K562 (cell line): Measurements from ENCODE around the gene ACVR2B. TPM values are rescaled to one million over a fixed set of nuclear protein-coding genes. Genes with fewer than 3 reads are reported as not detected.

Experiments
- AFF4 ChIP-seq: sonication (generic); formaldehyde crosslinking; IDR thresholded peaks from 2 replicates; pipeline ENCODE4 v1.8.0; 2023; ENCODE audit warnings: mild to moderate bottlenecking, missing genetic modification reagents
- ARID2 ChIP-seq: fragments of 450-650 bp; IDR thresholded peaks from 2 replicates; pipeline ENCODE4 v1.6.1; 2017; ENCODE audit warnings: antibody characterized with exemption, mild to moderate bottlenecking
- BRCA1 ChIP-seq, 2 experiments: fragments of 450-650 bp in 1 of 2; sonication (generic) in 1 of 2; formaldehyde crosslinking in 1 of 2; IDR thresholded peaks; 2 replicates each; pipeline versions ENCODE4 v1.5.0 to v1.6.1; 2017 to 2020; ENCODE audit warnings: mild to moderate bottlenecking in 1 of 2, missing genetic modification reagents in 1 of 2
- CAMTA2 ChIP-seq: fragments of 250-450 bp; sonication (Bioruptor Pico); conservative IDR thresholded peaks from 2 replicates; pipeline ENCODE4 v1.5.1; 2022
- CEBPZ ChIP-seq: fragments of 150-350 bp; IDR thresholded peaks from 2 replicates; pipeline ENCODE4 v1.6.1; 2014; ENCODE audit warnings: low read depth, mild to moderate bottlenecking, low read length, borderline replicate concordance
- CTCF ChIP-seq, 3 experiments: IDR thresholded peaks in 2 of 3; conservative IDR thresholded peaks in 1 of 3; 2 replicates each; pipeline ENCODE4 v1.5.1; 2011 to 2012; ENCODE audit warnings: low read length in 3 of 3, mild to moderate bottlenecking in 3 of 3, control low read depth in 2 of 3, improper control_type of control experiment in 1 of 3, inconsistent platforms in 1 of 3, low read depth in 1 of 3, mixed read lengths in 1 of 3, moderate library complexity in 1 of 3; ENCODE audit not compliant: insufficient read depth in 2 of 3
- ESRRB ChIP-seq: fragments of 250-450 bp; sonication (Bioruptor Pico); IDR thresholded peaks from 2 replicates; pipeline ENCODE4 v1.5.0; 2020; ENCODE audit warnings: mild to moderate bottlenecking, moderate library complexity, borderline replicate concordance
- HCFC1 ChIP-seq: IDR thresholded peaks from 2 replicates; pipeline ENCODE4 v1.6.1; 2012; ENCODE audit warnings: low read depth, low read length, improper control_type of control experiment
- KDM4B ChIP-seq, 2 experiments: fragments of 450-650 bp in 1 of 2; sonication (generic) in 1 of 2; IDR thresholded peaks; 2 replicates each; pipeline ENCODE4 v1.6.1; 2016 to 2017; ENCODE audit warnings: borderline replicate concordance in 2 of 2, antibody characterized with exemption in 1 of 2, low read depth in 1 of 2, mild to moderate bottlenecking in 1 of 2
- MTA2 ChIP-seq: fragments of 450-650 bp; IDR thresholded peaks from 2 replicates; pipeline ENCODE4 v1.6.1; 2016; ENCODE audit warnings: low read depth
- NFIX ChIP-seq: fragments of 250-450 bp; sonication (Bioruptor Pico); IDR thresholded peaks from 2 replicates; pipeline ENCODE4 v1.4.0; 2020; ENCODE audit warnings: low read depth, mild to moderate bottlenecking, moderate library complexity
- NRF1 ChIP-seq, 2 experiments: fragments of 450-650 bp; IDR thresholded peaks in 1 of 2; conservative IDR thresholded peaks in 1 of 2; 2 replicates each; pipeline ENCODE4 v1.6.1; 2014; ENCODE audit warnings: mild to moderate bottlenecking in 2 of 2
- THRAP3 ChIP-seq: fragments of 450-650 bp; IDR thresholded peaks from 2 replicates; pipeline ENCODE4 v1.6.1; 2016; ENCODE audit warnings: mild to moderate bottlenecking, inconsistent platforms, borderline replicate concordance
- TOE1 ChIP-seq, 2 experiments: fragments of 450-650 bp in 1 of 2; sonication (generic) in 1 of 2; formaldehyde crosslinking in 1 of 2; IDR thresholded peaks; 2 replicates each; pipeline versions ENCODE4 v1.7.1 to v1.8.0; 2016 to 2022; ENCODE audit warnings: borderline replicate concordance in 2 of 2, mild to moderate bottlenecking in 2 of 2, antibody characterized with exemption in 1 of 2, inconsistent platforms in 1 of 2, low read depth in 1 of 2, missing genetic modification reagents in 1 of 2, moderate library complexity in 1 of 2
- YY1 ChIP-seq, 3 experiments: IDR thresholded peaks; 2 replicates each; pipeline ENCODE4 v1.6.1; 2011; ENCODE audit warnings: low read length in 2 of 3, mild to moderate bottlenecking in 2 of 3, moderate library complexity in 2 of 3, borderline replicate concordance in 1 of 3, control low read depth in 1 of 3, low read depth in 1 of 3; ENCODE audit not compliant: insufficient read depth in 3 of 3, insufficient replicate concordance in 2 of 3, control insufficient read depth in 1 of 3, insufficient read length in 1 of 3; ENCODE audit errors: extremely low read depth in 1 of 3
- ZNF165 ChIP-seq: fragments of 250-450 bp; sonication (Bioruptor Pico); IDR thresholded peaks from 2 replicates; pipeline ENCODE4 v1.4.0; 2020; ENCODE audit warnings: borderline replicate concordance
- polyA plus RNA-seq, 8 experiments: library from polyadenylated mRNA; depleted of rRNA in 4 of 8; stranded (reverse) in 5 of 8; unstranded in 3 of 8; fragments of >200 nt; fragmentation: Nextera tagmentation in 2 of 8; fragmentation: Illumina TruSeq in 1 of 8; extraction: Ambion mirVana in 2 of 8; extraction: Trizol in 1 of 8; gene quantifications; 2 replicates each; pipeline versions ENCODE4 v1.2.1 to v1.2.3, GENCODE V29; 2011 to 2014; ENCODE audit warnings: inconsistent platforms in 1 of 8, missing spikeins in 1 of 8
- total RNA-seq, 7 experiments: library from RNA; depleted of rRNA in 6 of 7; stranded (reverse); fragments of >200 nt in 6 of 7; fragmentation: Illumina TruSeq in 2 of 7; extraction: Trizol in 2 of 7; gene quantifications; 2 replicates each; pipeline versions ENCODE4 v1.2.1 to v1.2.3, GENCODE V29; 2011 to 2021; ENCODE audit warnings: low replicate concordance in 1 of 7

The ACVR2B gene
- total and polyA plus RNA-seq, 9 of the 15 experiments (the other 6 are each of a cell fraction or from before 2014, with no cell fraction given), result 1.8 to 23.7 (median 7.1) TPM

GRCh38 chr3:38454884-38455638 is 1.4 kb downstream of the ACVR2B start (continued):
- TF ChIP-seq BRCA1 (IDR thresholded peaks at IDR 0.05) (no peak), BRCA1 (CRISPR knock-in tag; IDR thresholded peaks at IDR 0.05) (no peak; the same call in 1 of the 2 replicates), TOE1 (IDR thresholded peaks at IDR 0.05; ENCODE audit: borderline replicate concordance) (no peak; the same call in 1 of the 2 replicates), TOE1 (CRISPR knock-in tag; IDR thresholded peaks at IDR 0.05; ENCODE audit: borderline replicate concordance, low read depth) (no peak), ARID2 (no peak), ZNF165 (no peak), CTCF (IDR thresholded peaks at IDR 0.05 in 2 of 3, conservative IDR thresholded peaks at IDR 0.05 in 1 of 3; ENCODE audit: insufficient read depth in 2 of 3, low read depth in 1 of 3, low read length in 3 of 3) (0 out of 6 replicates have a peak, but pooled peaks of 1 of the 3 experiments have one; percentile 1), THRAP3 (no peak), NFIX (no peak), YY1 (IDR thresholded peaks at IDR 0.05; ENCODE audit: borderline replicate concordance in 1 of 3, control insufficient read depth in 1 of 3, extremely low read depth in 1 of 3, insufficient read depth in 3 of 3, insufficient read length in 1 of 3, insufficient replicate concordance in 2 of 3, low read depth in 1 of 3, low read length in 2 of 3) (peak in 1 of 3 experiments; percentile 16), KDM4B (IDR thresholded peaks at IDR 0.05; ENCODE audit: borderline replicate concordance in 2 of 2, low read depth in 1 of 2) (no peak), MTA2 (no peak), CAMTA2 (CRISPR knock-in tag) (no peak), NRF1 (conservative IDR thresholded peaks at IDR 0.05 in 1 of 2, IDR thresholded peaks at IDR 0.05 in 1 of 2) (peak; percentile 50 to 62), AFF4 (no peak), CEBPZ (no peak), HCFC1 (no peak), ESRRB (CRISPR knock-in tag) (no peak)
